Inflammatory macrophage (primary cell): ENCODE measurements around the gene GRB7.
"Not testable (repeated sequence)": the region's sequence is repeated elsewhere in the genome, so short reads cannot be mapped to it uniquely, and the experiment has no call there.

Experiments
- DNase-seq, 2 donors: peaks; one replicate each; pipeline ENCODE4 v3.0.0-alpha.2; 2020 to 2022

GRB7 gene

GRCh38 chr17:39753514-39754160 lies 15.9 kb downstream of the GRB7 start:
- DNase-seq, result no peak

GRCh38 chr17:39754161-39754957 lies 16.6 kb downstream of the GRB7 start:
- peak; percentile 98 for DNase-seq

GRCh38 chr17:39754958-39755553 lies 17.3 kb downstream of the GRB7 start:
- DNase-seq, result peak in 1 of 2 donors; percentile 13

- DNase-seq, result no peak
Observed at GRCh38 chr17:39755554-39756379, 18.0 kb downstream of the GRB7 start.

GRCh38 chr17:39756380-39757079 lies 18.8 kb downstream of the GRB7 start:
- no peak for DNase-seq

- DNase-seq, result no peak
Observed at GRCh38 chr17:39757176-39757662, 19.5 kb downstream of the GRB7 start.

- no peak for DNase-seq
Observed at GRCh38 chr17:39757931-39758873, 20.5 kb downstream of the GRB7 start.

GRCh38 chr17:39759204-39759603 lies 21.5 kb downstream of the GRB7 start:
- DNase-seq, result no peak

GRCh38 chr17:39761861-39762496 lies 24.2 kb downstream of the GRB7 start:
- no peak for DNase-seq

GRCh38 chr17:39763051-39763820 lies 25.5 kb downstream of the GRB7 start:
- DNase-seq, result no peak

GRCh38 chr17:39764171-39764570 lies 26.4 kb downstream of the GRB7 start:
- not testable (repeated sequence) for DNase-seq

GRCh38 chr17:39765175-39765574 lies 27.4 kb downstream of the GRB7 start:
- peak; percentile 9 to 22 for DNase-seq

- DNase-seq, result no peak
Observed at GRCh38 chr17:39765766-39766165, 28.0 kb downstream of the GRB7 start.

GRCh38 chr17:39767147-39767546 lies 29.4 kb downstream of the GRB7 start:
- DNase-seq, result no peak

- DNase-seq, result no peak
Observed at GRCh38 chr17:39769974-39770587, 32.3 kb downstream of the GRB7 start.

GRCh38 chr17:39772415-39772814 lies 34.7 kb downstream of the GRB7 start:
- DNase-seq, result no peak

GRCh38 chr17:39772987-39773934 lies 35.5 kb downstream of the GRB7 start:
- DNase-seq, result no peak

- DNase-seq, result no peak
Observed at GRCh38 chr17:39774047-39774446, 36.3 kb downstream of the GRB7 start.
